ENCODE results near the gene SNX3.

SNX3 gene

GRCh38 chr6:108211671-108212070 is 49.2 kb downstream of the SNX3 start:
- H3K4me1 Mint-ChIP-seq, result peaks cover 6% of the 10 kb centered on the region
- no peak for TF ChIP-seq CTCF (IDR thresholded peaks at IDR 0.05)
- H3K36me3 Mint-ChIP-seq (ENCODE audit: low read depth), result peaks cover 25% of the 10 kb centered on the region
- no peak for DNase-seq
- no peaks in the 10 kb centered on the region for H3K9me3 Mint-ChIP-seq
- no peak overlapping the region for H3K4me3 Mint-ChIP-seq
- H3K27me3 Mint-ChIP-seq (ENCODE audit: low read depth, poor library complexity), result no peaks in the 10 kb centered on the region
- H3K27ac Mint-ChIP-seq, result no peak overlapping the region

- Mint-ChIP-seq H3K4me1 (peaks cover 6% of the 10 kb centered on the region), H3K4me3 (no peak overlapping the region), H3K36me3 (ENCODE audit: low read depth) (peaks cover 15% of the 10 kb centered on the region), H3K9me3 (no peaks in the 10 kb centered on the region), H3K27me3 (ENCODE audit: low read depth, poor library complexity) (no peaks in the 10 kb centered on the region), H3K27ac (no peak overlapping the region)
- no peak for TF ChIP-seq CTCF (IDR thresholded peaks at IDR 0.05)
- no peak for DNase-seq
These were observed 50.3 kb downstream of the SNX3 start for GRCh38 chr6:108210556-108210955.

GRCh38 chr6:108209738-108210137 is 51.1 kb downstream of the SNX3 start:
- TF ChIP-seq CTCF (IDR thresholded peaks at IDR 0.05), result no peak
- peaks cover 5% of the 10 kb centered on the region for H3K4me1 Mint-ChIP-seq
- H3K4me3 Mint-ChIP-seq, result no peak overlapping the region
- no peak for DNase-seq
- H3K36me3 Mint-ChIP-seq (ENCODE audit: low read depth), result peaks cover 10% of the 10 kb centered on the region
- H3K9me3 Mint-ChIP-seq, result no peaks in the 10 kb centered on the region
- H3K27ac Mint-ChIP-seq, result no peak overlapping the region
- no peaks in the 10 kb centered on the region for H3K27me3 Mint-ChIP-seq (ENCODE audit: low read depth, poor library complexity)

GRCh38 chr6:108207013-108207412 is 53.8 kb downstream of the SNX3 start:
- Mint-ChIP-seq H3K4me1 (peaks cover 12% of the 10 kb centered on the region), H3K9me3 (no peaks in the 10 kb centered on the region), H3K4me3 (no peak overlapping the region), H3K27me3 (ENCODE audit: low read depth, poor library complexity) (no peaks in the 10 kb centered on the region), H3K27ac (peak overlapping the region; percentile 22), H3K36me3 (ENCODE audit: low read depth) (peaks cover 5% of the 10 kb centered on the region)
- TF ChIP-seq CTCF (IDR thresholded peaks at IDR 0.05), result no peak
- DNase-seq, result no peak

GRCh38 chr6:108203189-108204112 is 57.4 kb downstream of the SNX3 start:
- DNase-seq, result no peak
- Mint-ChIP-seq H3K4me1 (peaks cover 26% of the 10 kb centered on the region), H3K27ac (peak overlapping the region; percentile 81), H3K27me3 (ENCODE audit: low read depth, poor library complexity) (no peaks in the 10 kb centered on the region), H3K9me3 (no peaks in the 10 kb centered on the region), H3K36me3 (ENCODE audit: low read depth) (peaks cover 5% of the 10 kb centered on the region), H3K4me3 (no peak overlapping the region)
- no peak for TF ChIP-seq CTCF (IDR thresholded peaks at IDR 0.05)

GRCh38 chr6:108200631-108201030 is 60.2 kb downstream of the SNX3 start:
- Mint-ChIP-seq H3K27ac (peak overlapping the region; percentile 89), H3K9me3 (no peaks in the 10 kb centered on the region), H3K36me3 (ENCODE audit: low read depth) (no peaks in the 10 kb centered on the region), H3K4me3 (no peak overlapping the region), H3K4me1 (peaks cover 26% of the 10 kb centered on the region), H3K27me3 (ENCODE audit: low read depth, poor library complexity) (no peaks in the 10 kb centered on the region)
- DNase-seq, result no peak
- TF ChIP-seq CTCF (IDR thresholded peaks at IDR 0.05), result no peak

All from nephron progenitor cell (in vitro differentiated cells).